Left renal pelvis (tissue), 4 donors: ENCODE results near the gene PARP1. TPM values are rescaled to one million over a fixed set of nuclear protein-coding genes. Genes with fewer than 3 reads are reported as not detected.

ENCODE experiments used
- DNase-seq, 4 donors: peaks; one replicate each; pipeline ENCODE4 v3.0.0-alpha.2; 2013; ENCODE audit warnings: low read depth in 4 of 4, low spot score in 3 of 4
- polyA plus RNA-seq, 4 donors: library from polyadenylated mRNA; unstranded; fragments of 120-200 nt; gene quantifications; one replicate each; pipeline ENCODE4 v1.2.1, GENCODE V29; 2013; ENCODE audit not compliant: insufficient read length in 4 of 4

Gene PARP1
- polyA plus RNA-seq, 4 donors, result 80.1 to 129 (median 127) TPM

DNA sequence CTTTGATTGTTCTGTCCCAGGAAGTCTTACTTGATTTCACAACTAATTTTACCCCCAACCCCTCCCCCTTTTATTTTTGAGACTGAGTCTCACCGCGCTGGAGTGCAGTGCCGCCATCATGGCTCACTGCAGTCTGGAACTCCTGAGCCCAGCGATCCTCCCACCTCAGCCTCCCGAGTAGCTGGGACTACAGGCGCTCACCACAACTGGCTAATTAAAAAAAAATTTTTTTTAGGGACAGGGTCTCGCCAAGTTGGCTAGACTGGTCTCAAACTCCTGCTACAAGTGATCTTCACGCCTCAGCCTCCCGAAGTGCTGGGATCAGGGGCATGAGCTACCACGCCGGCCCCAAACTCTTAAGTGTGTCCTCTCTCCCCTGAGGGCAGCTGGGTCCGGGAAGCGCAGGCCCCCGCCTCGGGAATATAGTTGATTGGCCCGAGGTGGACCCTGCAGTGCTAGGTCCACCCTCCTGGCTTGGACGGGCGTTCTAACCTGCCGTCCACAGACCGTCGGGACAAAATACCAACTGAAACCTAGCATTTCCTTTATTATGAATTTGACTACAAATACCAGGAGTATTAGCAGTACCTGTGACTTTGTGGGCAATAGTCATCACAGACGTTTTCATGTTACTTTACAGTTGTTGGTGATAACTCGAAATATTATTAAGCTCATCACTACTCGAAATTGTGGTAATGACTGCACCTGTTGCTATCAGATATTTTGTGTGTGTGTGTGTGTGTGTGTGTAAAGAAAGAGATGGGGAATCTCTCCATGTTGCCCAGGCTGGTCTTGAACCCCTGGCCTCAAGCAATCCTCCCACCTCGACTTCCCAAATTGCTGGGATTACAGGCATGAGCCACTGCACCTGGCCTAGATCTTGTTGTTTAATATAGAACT, 642 bp upstream of the PARP1 start:
- no peak for DNase-seq

DNA sequence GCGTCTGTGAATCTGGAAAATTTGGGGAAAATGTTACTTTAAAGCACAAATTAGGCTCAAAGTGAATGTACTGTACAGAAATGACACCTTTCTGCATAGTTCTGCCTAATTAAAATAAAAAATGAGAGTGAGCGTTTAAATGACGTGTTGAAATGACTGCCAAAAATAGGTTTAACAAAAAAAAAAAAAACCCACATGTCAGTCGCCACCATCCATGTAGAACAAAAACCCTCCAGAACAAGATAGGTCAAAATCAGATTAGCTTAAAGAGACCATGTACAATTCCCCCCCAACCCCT, 745 bp downstream of the PARP1 start:
- DNase-seq, result no peak

DNA sequence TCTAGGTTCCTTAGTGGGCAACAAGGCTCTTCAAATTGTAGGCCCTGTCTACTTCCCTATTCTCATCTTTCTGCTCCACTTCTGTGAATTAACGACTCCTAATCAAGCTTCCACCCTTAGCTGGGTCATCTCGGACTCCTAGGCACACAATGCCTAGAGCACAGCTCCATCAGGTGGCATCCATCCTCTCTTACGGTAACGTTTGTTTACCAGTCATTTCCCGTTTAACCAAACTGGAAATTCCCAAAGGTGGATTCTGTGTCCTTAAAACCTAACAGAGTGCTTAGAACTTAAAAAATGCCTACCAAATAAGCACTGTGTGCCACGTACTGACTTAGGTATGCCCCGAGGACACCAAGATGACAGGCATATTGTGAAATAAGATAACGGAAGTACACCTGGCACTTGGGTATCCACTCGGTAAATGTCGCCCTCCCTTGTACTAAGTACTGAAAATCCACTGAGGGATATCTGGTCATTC, 1.5 kb downstream of the PARP1 start:
- DNase-seq, result no peak

DNA sequence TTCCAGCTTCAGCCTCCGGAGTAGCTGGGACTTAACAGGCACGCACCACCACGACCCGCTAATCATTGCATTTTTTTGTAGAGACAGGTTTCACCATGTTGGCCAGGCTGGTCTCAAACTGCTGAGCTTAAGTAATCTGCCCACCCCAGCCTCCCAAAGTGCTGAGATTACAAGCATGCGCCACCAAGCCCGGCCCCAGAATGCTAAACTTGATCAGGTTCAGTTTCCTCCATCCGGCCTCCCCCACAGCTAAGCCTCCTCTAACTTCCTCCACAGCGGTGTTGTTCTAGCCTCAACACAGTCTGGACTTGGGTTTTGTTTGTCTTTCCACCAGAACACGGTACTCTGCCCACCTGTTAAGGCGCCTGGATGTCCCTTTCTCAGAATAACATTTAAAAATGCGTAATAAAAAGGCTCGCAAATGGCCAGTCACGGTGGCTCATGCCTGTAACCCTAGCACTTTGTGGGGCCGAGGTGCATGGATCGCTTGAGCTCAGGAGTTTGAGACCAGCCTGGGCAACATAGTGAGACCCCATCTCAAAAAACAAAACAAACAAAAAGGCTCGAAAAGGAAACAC, 2.4 kb downstream of the PARP1 start:
- DNase-seq, result no peak

DNA sequence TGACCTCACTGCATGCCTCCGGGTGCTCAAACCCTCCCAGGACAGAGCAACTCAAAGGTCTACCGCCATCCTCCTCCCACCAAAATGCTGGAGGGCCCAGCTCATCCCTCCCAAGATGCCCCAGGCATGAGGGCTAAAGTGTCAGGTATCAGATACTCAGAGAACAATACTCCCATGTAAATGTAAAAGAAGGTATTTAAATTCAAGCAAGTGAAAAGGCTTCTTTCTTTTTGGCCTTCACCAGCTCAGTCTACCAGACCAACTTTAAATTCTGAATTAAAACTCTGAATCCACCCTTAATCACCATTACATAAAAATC, 3.0 kb downstream of the PARP1 start:
- DNase-seq, result no peak

DNA sequence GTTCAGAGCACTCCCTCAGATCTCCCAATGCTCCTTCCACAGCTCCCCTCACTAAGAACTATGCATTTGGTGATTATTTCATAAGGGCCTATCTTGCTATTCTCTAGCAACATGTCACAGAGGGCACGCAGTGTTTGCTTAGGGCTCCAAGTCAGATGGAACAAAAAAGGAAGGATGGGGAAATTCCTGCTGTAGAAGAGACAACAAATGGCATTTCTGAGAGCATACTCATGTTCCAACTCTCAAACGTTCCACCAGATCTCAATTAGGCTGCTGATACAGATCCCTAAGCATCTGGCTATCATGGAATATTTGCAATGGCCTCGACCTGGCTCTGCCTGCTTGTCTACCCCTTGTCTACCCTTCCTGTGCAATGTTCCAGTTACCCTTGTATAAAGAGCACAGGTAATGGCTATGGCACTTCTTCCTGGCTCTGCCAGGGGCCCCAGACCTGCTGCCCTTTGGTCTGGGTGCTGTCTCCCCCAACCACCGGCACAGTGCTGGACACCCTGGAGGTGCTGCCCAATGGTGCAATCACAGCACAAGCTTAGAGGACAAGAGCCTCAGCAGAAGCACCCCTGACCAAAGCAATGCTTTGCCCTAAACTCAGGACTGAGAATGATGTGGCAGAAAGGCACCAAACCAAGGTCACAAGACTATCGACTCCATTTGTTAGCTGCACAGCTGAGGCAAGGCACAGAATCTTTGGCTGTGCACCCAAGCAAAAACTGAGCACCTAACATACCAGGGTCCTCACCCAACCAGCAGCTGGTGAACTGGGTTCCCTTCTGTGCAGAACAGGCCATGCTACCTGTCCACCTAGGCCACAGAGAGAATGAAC, 3.6 kb downstream of the PARP1 start:
- DNase-seq, result no peak

DNA sequence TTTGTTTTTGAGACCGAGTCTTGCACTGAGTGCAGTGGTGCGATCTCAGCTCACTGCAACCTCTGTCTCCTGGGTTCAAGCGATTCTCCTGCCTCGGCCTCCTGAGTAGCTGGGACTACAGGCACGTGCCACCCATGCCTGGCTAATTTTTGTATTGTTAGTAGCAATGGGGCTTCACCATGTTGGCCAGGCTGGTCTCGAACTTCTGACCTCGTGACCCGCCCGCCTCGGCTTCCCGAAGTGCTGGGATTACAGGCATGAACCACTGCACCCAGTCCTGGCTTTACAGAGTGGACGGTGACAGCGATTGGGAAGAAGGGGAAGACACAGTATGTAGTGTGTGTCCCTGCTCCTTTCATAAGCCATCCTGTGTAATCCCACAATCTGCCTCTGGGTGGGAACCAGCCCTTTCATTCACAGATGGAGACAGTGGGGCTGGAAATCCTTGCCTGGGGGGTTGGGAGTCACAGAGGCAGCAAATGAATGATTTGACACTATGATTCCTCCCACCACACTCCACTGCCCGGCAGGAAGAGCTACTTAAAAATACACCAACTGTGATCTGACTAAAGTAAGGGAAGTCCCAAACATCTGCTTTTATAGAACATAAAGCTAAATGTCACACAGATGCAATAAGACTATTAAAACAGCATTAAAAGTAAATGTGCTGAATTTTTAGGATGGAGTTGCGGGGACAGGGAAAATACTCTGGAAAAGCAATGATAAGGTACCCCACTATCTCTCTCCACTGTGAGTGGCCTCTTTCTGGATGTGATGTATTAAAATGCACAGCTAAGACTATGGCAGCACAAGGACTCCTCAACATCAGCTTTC, 4.5 kb downstream of the PARP1 start:
- DNase-seq, result no peak

DNA sequence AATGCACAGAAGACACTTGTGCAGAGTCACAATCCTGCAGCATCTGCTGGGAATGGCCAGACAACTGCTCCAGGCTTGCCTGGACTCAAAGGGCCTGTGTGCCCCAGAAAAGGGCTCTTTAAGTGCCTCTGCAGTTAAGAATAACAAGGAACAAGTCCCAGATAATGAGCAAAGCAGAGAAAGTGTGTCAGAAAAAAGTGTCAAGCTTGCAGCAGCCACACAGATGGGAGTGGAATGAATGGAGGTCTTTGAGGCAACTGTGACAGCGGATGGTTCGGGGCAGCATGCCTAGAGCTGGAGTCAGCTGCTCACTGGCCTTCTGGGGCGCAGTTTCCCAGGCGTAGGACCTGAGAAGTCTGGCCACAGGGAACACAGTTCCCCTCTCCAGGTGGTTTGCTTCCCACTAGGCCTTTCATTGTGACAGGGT, 5.1 kb downstream of the PARP1 start:
- DNase-seq, result no peak

DNA sequence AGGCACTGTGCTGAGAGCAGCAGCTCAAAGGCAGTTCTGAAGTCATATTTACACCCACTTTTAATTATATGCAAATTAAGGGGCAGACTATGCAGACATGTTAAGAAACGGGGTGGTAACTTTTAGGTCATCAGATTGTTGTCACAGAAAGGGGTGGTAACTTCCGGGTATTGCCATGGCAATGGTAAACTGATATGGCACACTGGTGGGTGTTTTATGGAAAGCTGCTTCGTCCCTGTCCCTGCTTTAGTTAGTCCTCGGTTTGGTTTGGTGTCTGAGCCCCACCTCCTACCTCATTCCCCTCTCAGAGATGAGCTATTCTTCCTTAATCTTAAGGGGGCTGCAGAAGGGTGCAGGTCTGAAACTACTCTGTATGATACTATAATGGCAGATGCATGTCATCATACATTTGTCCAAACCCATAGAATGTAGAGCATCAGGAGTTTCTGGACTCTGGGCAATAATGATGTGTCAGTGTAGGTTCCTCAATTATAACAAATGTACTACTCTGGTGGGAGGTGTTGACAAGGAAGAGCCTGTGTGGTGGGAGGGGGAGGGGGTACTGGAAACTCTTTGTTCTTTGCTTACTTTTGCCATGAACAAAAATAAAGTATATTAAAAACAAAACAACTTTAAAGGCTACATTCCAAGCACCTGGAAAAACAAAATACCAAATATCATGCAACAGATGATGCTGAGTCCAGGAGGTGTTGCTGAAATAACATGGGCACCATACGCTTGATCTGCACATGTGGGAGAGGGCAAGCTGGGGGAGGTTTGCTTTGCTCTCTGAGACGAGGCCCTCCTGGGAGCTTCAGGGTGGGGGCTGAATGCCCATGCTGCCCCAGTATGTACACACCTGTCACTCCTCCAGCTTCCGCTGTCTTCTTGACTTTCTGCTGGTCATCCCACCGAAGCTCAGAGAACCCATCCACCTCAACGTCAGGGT, 6.3 kb downstream of the PARP1 start:
- DNase-seq, result no peak

DNA sequence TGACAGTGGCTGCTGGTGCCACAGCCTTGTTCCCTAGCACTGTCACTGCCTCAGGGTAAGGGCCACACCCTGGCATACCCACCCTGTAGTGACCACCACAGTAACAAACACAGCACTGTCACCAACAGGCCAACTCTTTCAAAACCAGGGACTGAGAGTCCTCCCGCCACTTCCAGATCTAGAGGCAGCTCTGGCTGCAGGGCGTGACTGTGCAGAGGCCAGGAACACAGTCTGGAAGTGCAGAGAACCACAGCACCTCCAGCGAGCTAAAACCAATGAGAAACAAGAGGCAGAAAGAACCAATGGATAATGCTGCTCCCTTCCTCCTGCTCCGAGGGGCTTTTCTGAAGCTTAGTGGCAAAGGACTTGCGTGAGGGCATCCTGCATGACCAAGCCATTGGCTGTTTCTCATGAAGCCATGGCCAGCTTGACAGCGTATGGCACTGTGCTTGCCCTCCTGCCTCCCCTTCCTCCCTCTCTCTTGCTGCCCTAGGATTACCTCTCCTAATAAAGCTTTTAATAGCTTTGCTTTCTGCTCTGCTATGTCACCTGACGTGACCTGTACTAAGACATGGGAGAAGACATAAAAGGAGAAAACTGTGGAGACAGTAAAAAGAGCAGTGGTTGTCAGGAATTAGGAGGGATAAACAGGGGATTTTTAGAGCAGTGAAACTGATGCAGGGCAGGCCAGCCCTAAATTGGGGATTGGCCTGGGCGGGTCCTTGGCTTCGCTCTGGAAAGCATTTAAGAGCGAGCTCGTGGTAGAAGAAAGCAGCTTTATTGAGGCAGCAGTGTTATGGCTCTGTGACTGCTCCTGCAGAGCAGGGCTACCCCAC, 7.2 kb downstream of the PARP1 start:
- DNase-seq, result no peak

DNA sequence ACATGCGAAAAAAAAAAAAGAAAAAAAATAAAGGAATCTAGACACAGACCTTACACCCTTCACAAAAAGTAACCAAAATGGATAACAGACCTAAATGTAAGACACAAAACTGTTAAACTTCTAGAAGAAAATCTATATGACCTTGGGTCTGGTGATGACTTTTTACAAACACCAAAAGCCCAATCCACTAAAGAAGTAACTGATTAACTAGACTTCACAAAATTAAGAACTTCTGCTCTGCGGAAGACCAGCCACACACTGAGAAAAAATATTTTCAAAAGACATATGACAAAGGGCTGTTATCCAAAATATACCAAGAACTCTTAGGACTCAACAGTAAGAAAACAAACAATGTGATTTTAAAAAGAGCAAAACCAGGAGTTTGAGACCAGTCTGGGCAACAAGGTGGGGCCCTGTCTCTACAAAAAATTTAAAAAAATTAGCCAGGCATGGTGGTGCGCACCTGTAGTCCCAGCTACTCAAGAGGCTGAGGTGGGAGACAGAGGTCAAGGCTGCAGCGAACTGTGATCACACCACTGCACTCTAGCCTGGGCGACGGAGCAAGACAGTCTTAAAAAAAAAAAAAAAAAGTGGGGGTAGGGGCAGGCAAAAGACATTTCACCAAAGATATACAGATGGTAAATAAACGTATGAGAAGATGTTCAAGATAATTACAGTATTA, 9.8 kb downstream of the PARP1 start:
- no peak for DNase-seq

DNA sequence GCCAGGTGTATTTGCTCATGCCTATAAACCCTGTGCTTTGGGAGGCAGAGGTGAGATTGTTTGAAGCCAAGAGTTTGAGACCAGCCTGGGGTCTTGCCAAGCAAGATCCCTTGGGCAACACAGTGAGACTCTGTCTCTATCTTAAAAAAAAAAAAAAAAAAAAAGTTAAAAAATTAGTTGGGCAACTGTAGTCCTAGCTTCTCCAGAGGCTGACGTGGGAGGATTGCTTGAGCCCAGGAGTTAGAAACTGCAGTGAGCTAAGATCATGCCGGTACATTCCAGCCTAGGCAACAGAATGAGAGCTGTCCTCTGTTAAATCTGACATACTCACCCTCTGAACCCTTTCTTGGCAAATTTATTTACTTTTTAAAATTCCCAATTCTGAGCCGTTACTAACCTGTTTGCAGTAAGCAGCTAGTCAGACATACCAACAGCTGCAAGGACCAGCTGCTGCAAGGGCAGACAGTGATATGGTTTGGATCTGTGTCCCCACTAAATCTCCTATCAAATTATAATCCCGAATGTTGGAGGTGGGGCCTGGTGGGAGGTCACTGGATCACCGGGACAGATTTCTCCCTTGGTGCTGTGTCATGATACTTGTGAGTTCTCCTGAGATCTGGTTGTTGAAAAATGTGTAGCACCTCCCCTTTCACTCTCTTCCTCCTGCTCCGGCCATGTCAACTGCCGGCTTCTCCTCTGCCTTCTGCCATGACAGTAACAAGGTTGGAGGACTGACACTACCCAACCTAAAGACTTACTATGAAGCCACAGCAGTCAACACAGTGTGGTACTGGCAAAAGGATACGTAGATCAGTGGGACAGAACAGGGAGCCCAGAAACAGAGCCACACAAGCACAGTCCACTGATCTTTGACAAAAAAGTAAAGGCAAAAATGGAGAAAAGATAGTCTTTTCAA, 10.6 kb downstream of the PARP1 start:
- no peak for DNase-seq

DNA sequence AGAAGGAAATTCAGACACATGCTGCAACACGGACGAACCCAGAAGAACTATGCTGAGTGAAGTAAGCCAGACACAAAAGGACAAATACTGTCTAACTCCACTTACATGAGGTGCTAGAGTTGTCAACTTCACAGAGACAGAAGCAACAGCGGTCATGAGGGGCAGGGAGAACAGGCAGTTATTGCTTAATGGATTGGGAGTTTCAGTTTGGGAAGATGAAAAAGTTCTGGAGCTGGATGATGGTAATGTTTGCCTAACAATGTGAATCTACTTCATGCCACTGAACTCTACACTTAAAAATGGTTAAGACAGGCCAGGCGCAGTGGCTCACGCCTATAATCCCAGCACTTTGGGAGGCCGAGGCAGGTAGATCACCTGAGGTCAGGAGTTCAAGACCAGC, 12.1 kb downstream of the PARP1 start:
- no peak for DNase-seq

DNA sequence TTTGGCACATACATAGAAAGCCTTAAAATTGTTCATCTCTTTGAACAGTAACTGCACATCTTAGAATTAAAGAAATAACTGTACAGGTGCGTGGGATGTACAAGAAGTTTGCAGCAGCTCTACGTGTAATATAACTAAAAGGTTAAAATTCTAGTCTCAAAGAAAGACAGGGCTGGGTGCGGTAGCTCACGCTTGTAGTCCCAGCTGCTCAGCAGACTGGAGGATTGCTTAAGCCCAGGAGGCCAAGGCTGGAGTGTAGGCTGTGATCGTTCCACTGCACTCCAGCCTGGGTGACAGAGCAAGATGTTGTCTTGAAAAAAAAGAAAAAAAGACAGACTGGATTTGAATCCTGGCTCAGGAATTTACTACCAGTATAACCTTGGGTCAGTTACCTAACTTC, 13.4 kb downstream of the PARP1 start:
- DNase-seq, result no peak

DNA sequence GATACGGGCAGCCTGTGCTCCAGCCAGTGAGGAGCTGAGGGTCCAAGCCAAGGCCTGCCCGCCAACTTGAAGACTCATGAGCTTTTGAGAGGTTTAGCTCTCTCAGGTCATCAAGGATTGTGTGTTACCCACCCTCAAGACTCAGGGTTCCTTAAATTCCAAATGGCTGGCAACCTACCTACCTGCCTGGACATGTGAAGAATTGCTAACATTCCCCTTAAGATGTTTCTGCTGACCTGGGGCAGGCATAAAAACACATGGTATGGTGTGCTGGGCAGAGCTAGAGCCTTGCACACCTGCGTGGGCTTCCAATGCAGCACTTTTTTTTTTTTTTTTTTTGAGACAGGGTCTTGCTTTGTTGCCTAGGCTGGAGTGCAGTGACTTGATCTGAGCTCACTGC, 17.2 kb downstream of the PARP1 start:
- DNase-seq, result no peak

DNA sequence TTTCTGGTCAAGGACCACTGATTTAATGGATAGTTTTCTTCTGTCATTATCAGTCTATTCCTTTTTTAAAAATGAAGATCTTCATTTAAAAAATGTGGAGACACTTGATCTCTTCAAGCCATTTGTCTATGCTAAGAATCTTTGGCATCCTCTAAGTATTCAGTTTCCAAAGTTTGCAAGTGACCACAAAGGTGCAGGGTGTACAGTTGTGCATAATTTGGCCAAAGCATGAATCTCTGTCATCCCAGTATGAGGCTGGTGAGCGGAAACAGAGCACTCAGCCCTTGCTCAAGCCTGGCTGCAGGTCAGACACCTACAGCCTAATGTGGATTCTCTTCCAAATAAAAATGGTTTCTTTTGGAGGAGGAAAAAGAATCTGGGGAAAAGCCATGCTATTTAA, 19.8 kb downstream of the PARP1 start:
- DNase-seq, result no peak

DNA sequence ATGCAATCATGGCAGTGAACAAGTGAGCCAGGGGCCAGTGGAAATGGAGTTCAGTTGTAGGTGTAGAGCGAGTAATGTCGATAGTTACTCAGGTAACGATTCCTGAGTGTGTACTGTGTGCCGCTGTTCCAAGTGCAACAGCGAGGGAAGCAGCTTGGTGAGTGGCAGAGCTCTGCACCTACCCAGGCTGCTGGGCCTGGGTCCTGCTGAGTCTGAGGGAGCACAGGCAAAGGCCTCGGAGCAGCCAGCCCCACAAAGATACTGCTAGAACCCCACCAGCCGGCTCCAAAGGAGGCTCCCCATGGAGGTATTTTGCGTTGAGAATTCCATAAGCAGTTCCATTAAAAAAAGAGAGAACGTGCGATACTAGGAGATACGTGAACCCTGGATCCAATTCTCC, 23.2 kb downstream of the PARP1 start:
- no peak for DNase-seq
